Amniotic epithelial cell (primary cell): Measurements from ENCODE around the gene PTRH2.
"Not testable (repeated sequence)": the region's sequence is repeated elsewhere in the genome, so short reads cannot be mapped to it uniquely, and the experiment has no call there.

ENCODE experiments used
- DNase-seq: peaks from one replicate; pipeline ENCODE4 v3.0.0-alpha.2; 2010; ENCODE audit warnings: low read depth

Gene PTRH2

DNA sequence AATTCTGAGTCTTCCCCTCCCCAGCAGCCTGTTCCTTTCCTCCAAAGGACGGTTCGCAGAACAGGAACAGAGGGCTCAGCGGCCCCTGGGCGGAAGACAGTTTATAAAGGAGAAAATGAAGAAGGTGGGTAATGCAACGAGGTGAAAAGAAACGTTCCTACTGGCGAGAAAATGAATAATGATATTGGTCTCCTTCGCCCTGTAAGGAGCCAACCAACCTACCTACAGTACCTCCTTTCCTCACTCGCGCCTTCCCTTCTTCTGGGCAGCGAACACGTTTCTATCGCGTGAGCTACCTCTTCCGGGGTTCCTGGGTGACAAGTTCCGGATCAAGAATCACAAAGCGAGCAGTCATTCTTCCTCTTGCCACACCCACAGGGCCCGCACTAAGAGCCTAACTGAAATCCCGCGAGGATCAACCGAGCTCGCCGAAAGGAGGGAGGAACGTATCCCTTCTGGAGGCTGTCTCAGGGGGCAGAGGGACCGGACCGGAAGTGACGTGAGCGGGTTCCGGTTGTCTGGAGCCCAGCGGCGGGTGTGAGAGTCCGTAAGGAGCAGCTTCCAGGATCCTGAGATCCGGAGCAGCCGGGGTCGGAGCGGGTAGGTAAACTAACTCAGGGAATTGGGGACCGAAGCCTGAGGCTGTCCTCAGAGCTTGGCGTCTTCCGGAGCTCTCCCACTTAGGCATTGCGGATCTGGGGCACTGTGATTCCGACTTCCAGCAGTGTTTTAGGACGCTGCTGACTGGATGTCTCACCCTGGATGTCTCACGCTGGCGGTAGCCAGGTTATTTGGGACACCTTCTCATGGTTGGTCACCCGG, at the start of gene PTRH2, which contains the start of gene VMP1:
Gene PTRH2 (minus strand): TSS at position 282 of the 822 bp plus-strand sequence. CDS start 9,452 bp downstream, outside the sequence.
Gene VMP1 (plus strand): TSS at position 506 of the 822 bp plus-strand sequence. CDS start 23,793 bp downstream, outside the sequence.
- peak; percentile 100 for DNase-seq

DNA sequence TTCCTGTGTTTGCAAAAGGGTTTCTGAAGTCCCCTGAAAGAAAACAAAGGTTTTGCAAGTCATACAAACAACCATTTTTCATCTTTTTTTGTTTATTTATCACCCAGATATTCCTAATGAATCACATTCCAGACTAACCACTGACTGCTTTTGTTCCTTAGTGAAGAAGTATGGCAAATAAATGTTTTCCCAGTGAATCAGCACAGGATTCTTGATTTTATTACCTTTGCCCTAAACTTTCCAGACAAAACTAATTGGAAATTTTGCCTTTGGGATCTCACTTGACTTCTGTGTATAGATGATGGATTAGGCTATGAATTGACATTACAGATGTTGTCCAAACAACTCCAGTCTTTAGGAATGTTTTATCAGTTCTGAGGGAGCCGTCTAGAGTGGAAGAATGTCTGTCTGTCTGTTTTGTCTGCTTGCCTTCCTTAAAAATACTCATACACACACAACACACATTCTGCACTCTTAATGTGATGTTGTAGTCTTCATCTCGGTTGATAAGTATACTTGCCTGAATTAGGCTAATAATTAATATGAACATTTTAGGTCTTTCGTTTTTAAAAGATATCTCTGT, 49.1 kb upstream of the PTRH2 start:
- DNase-seq: peak; percentile 94

DNA sequence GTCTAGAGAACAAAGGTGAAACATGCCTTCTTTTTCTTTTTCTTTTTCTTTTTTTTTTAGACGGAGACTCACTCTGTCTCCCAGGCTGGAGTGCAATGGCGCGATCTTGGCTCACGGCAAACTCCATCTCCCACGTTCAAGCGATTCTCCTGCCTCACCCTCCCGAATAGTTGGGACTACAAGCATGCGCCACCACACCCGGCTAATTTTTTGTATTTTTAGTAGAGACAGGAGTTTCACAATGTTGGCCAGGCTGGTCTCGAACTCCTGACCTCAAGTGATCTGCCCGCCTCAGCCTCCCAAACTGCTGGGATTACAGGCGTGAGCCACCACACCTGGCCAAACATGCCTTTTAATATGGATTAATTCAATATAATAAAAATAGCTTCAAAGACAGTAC, 47.8 kb upstream of the PTRH2 start:
- DNase-seq: not testable (repeated sequence)

DNA sequence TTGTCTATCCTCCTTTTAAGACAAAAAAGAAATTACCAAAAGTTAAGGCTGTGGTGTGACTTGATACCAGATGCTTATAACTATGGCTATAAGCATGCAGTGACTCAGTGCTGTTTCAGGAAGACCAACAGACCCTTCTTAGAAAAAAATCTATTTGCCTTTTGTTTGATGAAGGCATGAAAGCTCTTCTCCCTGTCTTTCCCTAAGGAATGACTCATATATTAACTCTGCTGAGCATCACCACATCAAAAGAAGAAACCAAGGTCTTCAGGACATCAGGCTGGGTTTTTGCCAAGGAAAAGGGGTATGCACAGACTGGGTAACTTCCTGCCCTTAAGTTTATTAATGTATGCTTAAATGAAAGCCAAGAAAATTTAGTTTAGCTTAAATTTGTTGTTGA, 47.3 kb upstream of the PTRH2 start:
- peak; percentile 96 for DNase-seq

DNA sequence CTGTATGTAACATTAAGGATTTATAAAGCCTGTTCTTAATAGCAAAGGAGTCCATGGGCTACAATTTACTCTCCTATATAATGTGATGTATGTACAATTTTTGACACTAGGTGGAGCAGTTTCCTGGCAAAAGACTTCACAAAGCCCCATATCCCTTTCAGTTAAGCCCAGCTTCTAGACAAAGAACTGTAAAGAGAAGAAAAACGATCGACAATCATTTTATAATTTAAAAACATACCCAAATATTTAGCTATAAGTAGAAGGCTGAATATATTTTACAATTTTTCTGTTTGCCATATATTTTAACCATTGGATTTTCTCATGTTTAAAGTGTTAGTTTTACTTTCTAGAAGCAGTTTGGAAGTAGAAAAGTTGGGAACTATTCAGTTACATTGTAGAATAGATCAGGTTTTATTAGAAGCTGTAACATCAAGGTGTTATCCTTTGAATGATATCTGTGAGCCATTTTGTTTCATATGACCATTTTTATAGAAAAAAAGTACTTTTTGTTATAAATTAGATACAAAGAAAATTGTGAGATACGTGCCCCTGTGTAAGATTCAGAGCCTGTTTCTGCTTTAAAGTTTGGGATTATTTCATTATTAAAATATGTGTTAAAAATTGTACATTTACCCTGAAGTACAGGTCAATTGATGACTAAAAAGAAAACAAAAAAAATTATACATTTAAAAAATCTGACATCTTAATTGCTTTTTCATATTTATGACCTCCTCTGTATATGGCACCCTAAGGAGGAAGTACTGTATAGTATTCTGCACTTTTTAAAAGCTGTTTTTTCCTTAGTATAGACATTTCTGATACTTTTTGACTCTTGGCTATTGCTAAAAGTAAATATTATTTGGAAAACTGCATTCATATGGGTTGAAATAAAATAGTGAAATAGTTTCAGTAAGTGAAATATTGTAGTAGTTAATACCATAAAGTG, 46.6 kb upstream of the PTRH2 start:
- peak; percentile 87 for DNase-seq

DNA sequence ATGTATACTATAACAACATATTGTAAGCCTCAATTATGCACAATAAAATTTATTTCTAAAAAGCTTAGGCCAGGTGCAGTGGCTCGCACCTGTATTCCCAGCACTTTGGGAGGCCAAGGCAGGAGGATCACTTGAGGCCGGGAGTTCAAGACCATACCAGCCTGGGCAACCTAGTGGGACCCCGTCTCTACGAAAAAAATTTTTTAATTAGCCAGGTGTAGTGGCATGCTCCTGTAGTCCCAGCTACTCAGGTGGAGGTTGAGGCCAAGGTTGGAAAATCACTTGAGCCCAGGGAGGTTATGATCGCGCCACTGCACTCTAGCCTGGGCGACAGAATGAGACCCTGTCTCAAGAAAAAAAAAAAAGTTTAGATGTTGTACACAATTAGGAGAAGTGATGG, 45.7 kb upstream of the PTRH2 start:
- DNase-seq: no peak

DNA sequence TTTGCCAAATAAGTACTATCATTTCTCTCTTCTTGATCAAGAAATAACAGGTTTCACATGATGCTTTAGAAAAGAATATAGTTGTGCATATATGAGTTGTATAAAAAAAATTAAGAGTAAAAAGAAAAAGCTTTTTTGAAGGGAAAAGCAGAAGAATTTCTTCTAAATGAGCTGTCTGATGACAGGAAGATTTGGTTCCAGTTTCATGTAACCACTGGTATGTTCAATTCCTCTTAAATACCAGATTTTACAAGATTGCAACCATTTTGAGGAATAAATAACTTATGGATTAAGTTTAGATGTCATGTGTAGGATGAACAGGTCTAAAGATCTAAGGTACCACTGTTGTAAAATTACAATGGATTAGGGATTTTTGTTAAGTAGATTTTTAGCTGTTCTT, 45.2 kb upstream of the PTRH2 start:
- no peak for DNase-seq

DNA sequence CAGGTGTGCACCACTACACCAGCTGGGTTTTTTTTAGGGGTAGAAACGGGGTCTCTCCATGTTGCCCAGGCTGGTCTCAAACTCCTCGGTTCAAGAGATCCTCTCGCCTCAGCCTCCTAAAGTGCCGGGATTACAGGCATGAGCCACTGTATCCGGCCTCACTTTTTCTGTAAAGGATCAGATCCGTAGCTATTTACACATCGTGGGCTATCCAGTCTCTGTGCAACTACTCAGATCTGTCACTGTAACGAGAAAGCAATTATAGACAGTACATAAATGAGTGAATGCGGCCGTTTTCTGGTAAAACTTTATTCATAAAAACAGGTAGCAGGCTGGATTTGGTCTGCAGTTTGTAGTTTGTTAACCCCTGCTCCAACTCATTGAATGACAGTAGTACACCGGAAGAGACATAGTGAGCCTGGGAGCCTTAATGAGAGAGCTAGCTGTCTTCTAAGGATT, 44.8 kb upstream of the PTRH2 start:
- DNase-seq: no peak

DNA sequence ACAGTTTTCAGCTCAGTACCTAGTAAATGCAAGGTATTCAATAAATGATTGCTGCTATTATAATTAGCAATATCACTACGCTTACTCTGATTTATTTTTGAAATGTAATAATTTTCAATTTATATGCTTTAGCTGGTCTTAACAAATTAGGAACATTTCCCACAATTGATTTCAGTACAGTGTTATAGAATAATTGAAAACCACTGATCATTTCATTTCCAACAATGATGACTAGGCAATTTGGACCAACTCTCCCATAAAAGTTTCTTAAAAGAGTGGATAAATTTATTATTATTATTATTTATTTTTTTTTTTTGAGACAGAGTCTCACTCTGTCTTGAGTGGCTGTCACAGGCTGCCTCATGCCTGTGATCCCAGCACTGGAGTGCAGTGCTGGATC, 41.4 kb upstream of the PTRH2 start:
- no peak for DNase-seq

DNA sequence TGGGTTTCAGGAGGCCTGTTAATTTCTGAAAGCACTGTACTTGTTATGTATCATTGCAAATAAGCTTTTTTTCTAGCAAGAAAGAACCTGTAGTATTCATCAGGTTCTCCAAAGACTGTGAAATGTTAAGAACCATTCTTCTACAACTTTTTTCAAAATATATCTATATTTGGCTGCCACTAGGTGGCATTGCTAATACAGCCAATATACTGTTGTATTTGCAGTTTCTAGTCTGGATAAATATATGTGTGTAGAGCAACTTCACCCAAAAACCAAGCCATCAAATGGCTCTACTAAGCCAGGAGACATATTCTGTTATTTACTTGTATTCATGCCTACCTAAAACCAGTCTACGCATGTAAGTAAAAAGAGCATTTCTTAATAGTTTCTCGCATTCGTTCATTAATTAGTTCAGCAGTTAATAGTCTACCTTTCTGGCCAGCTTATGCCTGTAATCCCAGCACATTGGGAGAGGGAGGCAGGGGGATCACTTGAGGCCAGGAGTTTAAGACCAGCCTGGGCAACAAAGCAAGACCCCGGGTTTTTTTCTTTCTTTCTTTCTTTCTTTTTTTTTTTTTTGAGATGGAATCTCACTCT, 39.7 kb upstream of the PTRH2 start:
- DNase-seq: peak; percentile 60

DNA sequence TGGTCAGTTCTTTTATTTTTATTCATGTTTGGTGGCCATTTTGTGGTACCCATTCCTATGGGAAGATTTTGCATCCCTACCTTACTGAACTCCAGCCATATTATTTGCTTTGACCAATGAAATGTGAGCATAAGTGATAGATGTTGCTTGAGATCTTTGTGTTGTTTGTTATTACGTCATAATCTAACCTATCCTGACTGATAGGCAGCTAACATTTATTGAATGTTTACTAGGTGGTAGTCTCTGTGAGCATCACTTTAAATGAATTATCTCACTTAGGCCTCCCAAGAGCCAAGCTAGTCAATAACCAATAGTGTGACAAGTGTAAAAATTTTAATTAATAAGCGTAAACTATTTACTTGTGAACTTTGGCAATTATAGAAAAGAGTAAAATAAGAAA, 37.8 kb upstream of the PTRH2 start:
- DNase-seq: no peak

DNA sequence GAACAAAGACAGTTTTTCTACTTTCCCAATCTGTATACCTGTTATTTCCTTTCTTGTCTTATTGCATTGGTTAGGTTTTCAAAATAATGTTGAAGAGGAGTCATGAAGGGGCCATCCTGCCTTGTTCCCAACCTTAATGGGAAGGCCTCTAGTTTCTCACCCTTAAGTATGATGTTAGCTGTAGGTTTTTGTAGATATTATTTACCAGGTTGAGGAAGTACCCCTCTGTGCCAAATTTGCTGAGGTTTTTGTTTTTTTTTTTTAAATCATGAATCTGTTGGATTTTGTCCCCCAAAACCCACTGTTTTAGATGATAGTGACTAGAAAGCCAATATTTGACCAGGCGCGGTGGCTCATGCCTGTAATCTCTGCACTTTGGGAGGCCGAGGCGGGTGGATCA, 36.6 kb upstream of the PTRH2 start:
- DNase-seq: no peak

DNA sequence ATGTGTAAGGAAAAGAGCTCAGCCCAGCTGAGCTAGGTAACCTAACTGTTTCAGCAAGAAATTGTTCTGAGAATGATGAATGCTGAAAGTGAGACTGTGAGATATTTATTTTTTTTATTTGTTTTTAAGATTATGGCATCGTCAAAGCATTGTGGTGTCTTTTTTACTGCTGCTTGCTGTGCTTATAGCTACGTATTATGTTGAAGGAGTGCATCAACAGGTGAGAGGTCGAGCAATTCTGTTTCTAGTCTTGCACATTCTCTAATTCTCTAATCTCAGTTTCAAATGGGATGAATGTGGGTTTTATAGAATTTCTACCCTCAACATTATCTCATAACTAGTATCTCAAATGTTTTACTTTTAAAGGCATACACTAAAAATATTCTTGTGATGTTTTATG, 30.1 kb upstream of the PTRH2 start:
- DNase-seq: no peak

DNA sequence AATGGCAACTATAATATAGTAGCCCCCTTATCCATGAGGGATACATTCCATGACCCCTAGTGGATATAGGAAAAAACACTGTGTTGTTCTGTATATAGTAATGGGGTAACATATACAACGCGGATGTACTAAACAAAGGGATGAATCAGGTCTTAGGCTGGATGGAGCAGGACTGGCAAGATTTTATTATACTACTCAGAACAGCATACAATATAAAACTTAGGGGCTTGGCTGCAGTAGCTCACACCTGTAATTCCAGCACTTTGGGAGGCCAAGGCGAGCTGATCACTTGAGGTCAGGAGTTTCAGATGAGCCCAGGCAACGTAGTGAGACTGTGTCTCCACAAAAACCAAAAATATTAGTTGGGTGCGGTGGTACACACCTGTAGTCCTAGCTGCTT, 27.0 kb upstream of the PTRH2 start:
- no peak for DNase-seq

DNA sequence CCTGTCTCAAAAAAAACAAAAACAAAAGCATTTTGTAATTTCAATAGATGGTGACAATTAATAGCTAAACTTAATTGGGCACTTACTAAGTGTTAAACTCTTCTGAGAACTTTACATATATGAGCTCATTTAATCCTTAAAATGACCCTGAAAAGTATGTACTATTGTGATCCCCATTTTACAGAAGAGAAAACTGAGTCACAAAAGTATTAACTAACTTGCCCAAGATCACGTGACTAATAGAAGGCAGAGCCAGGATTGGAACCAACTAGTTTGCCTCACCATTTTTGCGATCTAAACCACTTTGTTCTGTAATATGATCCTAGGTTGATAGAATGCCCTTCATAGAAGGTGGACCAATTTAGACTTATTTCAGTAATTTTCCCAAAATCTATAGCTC, 26.5 kb upstream of the PTRH2 start:
- no peak for DNase-seq

DNA sequence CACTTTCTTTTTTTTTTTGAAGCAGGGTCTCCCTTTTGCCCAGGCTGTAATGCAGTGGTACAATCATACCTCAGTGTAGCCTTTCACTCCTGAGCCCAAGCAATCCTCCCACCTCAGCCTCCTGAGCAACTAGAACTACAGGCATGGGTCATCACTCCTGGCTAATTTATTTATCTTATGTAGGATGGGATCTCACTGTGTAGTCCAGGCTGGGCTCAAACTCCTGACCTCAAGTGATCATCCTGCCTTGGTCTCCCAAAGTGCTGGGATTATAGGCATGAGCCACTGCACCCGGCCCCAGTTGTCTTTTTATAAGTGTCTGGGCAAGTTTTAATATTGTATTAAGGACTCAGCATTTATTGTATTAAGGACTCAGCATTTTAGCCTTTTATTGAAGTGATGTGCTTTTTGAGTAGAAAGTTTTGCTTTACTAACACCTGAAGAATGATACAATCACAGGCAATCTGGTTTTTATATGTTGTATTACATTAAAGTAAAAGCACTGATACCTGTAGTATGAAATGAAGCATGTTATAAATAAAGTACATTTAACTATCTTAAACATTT, 23.1 kb upstream of the PTRH2 start:
- DNase-seq: no peak

DNA sequence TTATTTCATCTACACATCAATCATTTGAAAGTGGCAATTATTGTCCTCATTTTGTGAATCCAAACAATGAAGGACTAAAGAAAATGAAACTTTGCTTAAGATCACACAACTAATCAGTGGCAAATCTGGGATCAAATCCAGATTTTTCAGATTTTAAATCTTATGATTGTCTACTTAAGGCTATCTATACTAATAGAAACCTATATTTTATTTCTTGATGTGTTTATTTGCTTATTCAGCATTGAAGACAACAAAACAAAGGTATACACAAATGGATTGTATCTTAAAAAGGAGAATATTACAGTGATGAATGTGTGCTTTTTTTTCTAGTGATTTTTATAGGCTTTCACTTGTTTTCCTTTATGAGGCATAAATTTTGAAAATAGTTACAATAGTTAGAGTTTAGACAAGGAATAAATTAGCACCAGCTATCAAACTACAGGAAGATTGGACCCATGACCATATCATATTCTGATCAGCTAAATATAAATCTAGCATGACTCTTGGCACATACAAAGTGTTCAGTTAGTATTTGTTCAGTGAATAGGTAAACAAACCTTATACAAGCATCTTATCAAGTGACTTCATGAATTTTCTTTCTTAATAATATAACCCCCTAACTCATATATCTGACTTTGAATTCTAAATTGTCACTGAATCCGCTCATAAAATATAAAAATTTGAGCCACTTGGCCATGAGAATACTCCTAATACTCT, 20.7 kb upstream of the PTRH2 start:
- no peak for DNase-seq

DNA sequence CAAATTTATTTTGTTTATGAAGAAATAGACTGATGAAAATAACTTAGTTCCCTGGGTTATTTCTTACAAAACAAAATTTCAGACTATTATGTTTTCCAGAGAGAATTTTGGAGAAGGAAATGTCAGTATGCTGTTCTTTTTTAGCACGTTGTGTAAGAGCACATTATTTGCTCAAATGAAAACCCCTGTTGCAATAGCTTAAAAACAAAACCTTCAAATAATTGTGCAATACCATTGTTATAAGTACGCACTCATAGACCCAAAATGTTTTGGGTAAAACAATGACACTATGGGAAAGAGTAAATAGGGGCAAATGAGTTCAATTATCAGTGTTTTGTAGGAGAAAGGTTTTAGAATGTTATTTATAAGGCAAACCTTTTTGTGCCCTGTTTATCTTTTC, 18.5 kb upstream of the PTRH2 start:
- peak; percentile 33 for DNase-seq

DNA sequence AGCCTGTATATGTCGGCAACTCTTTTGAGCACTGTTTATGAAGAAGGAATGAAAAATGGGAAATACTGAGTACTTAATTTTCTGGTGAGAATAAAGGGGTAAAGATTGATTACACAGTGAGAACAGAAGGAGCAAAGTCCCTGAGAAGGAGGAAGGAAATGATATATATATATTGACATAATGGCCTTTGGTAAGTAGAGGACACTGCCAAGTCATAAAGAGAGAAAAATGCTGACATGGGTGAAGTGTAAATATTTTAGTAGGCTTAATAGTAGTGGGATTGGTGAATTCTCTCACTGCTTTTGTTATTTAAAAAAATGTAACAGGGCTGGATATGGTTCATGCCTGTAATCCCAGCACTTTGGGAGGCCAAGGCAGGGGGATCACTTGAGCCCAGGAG, 16.4 kb upstream of the PTRH2 start:
- DNase-seq: no peak

DNA sequence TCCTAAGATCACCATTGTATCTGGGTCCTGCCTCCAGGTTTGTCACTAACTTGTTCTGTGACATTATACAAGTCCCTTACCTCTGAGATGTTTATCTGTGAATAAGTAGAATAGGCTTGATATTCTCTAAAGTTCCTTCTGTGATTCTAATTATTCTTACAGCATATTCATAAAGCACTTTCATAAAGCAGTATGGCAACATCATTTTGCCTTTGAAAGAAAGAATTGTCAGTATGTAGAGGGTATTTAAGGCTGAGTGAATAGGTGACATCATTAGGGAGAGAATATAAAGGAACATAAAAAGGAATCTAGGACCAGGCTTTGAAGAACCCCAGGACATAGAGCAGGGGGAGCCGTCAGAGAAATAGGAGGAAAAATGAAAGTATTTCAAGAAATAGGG, 15.8 kb upstream of the PTRH2 start:
- no peak for DNase-seq

DNA sequence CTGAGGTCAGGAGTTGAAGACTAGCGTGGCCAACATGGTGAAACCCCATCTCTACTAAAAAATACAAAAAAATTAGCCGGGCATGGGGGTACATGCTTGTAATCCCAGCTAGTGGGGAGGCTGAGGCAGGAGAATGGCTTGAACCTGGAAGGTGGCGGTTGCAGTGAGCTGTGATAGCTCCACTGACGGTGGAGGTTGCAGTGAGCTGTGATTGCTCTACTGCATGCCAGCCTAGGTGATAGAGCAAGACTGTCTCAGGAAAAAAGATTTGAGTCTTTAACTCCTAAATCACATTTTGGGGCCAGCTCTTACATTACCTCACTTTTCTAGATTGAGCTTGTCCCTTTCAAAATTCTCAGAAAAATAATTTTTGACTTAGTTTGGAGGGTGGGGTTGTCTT, 15.4 kb upstream of the PTRH2 start:
- no peak for DNase-seq
